Kidney epithelial cell (primary cell): ENCODE data around the gene ZC3H18. TPM values are rescaled to one million over a fixed set of nuclear protein-coding genes. Genes with fewer than 3 reads are reported as not detected.

Experiments used
- DNase-seq: peaks from one replicate; pipeline ENCODE4 v3.0.0-alpha.2; 2010; ENCODE audit warnings: low read depth
- H3K27me3 ChIP-seq: 2 replicates; pipeline ENCODE4 v1.6.0; 2011; ENCODE audit warnings: low read length; ENCODE audit not compliant: control insufficient read depth, insufficient read depth
- H3K36me3 ChIP-seq: 2 replicates; pipeline ENCODE4 v1.5.1; 2011; ENCODE audit warnings: low read length; ENCODE audit not compliant: control insufficient read depth, insufficient read depth
- H3K4me3 ChIP-seq: 2 replicates; pipeline ENCODE4 v1.5.1; 2011; ENCODE audit warnings: low read depth, mild to moderate bottlenecking, control low read depth, low read length
- CTCF ChIP-seq: IDR thresholded peaks from 2 replicates; pipeline ENCODE4 v1.5.1; 2011; ENCODE audit warnings: mild to moderate bottlenecking, moderate library complexity, low read length, control low read depth, inconsistent platforms; ENCODE audit not compliant: insufficient read depth, poor library complexity, severe bottlenecking
- total RNA-seq: library from RNA; depleted of rRNA; stranded (reverse); fragments of >200 nt; gene quantifications from 2 replicates; pipeline ENCODE4 v1.2.3, GENCODE V29; 2015

ZC3H18 gene
- total RNA-seq, 1 donor from 2014 or later = 20.2 TPM

- H3K27me3 ChIP-seq = peaks cover 33% of the 10 kb centered on the region
- no peak for TF ChIP-seq CTCF
- no peak overlapping the region for H3K4me3 ChIP-seq
- H3K36me3 ChIP-seq = no peaks in the 10 kb centered on the region
- no peak for DNase-seq
Observed at GRCh38 chr16:88680554-88681083, 110.4 kb downstream of the ZC3H18 start.

- H3K4me3 ChIP-seq = no peak overlapping the region
- peaks cover 39% of the 10 kb centered on the region for H3K27me3 ChIP-seq
- no peak for DNase-seq
- no peaks in the 10 kb centered on the region for H3K36me3 ChIP-seq
- peak; percentile 51 for TF ChIP-seq CTCF
Observed at GRCh38 chr16:88681084-88681680, 111.0 kb downstream of the ZC3H18 start.

Other genes with a start within 250 kb of the ZC3H18 start
- 8.3 and 10.5 TPM in 2 replicates for gene ZNF469, start 187.4 kb upstream of the ZC3H18 start, total RNA-seq
- gene ZFPM1, start 117.1 kb upstream of the ZC3H18 start, total RNA-seq = 3.7 and 6.2 TPM in 2 replicates
- gene IL17C, start 68.2 kb downstream of the ZC3H18 start, total RNA-seq = 0.29 and 1.4 TPM in 2 replicates
- gene CYBA, start 80.7 kb downstream of the ZC3H18 start, total RNA-seq = 734 and 1,005 TPM in 2 replicates
- 102 TPM in 2 replicates for gene MVD, start 92.7 kb downstream of the ZC3H18 start, total RNA-seq
- gene SNAI3, start 116.1 kb downstream of the ZC3H18 start, total RNA-seq = 0.82 and 1.1 TPM in 2 replicates
- 30.3 and 33.0 TPM in 2 replicates for gene RNF166, start 136.0 kb downstream of the ZC3H18 start, total RNA-seq
- 12.8 and 17.1 TPM in 2 replicates for gene CTU2, start 136.1 kb downstream of the ZC3H18 start, total RNA-seq
- 309 and 349 TPM in 2 replicates for gene PIEZO1, start 214.8 kb downstream of the ZC3H18 start, total RNA-seq
- gene CDT1, start 233.4 kb downstream of the ZC3H18 start, total RNA-seq = 11.3 and 14.5 TPM in 2 replicates
- 204 and 218 TPM in 2 replicates for gene APRT, start 241.5 kb downstream of the ZC3H18 start, total RNA-seq